HepG2 (cell line): ENCODE measurements around the gene OTUD4. TPM values are rescaled to one million over a fixed set of nuclear protein-coding genes. Genes with fewer than 3 reads are reported as not detected.

Source experiments
- ATAC-seq: fragments of 200-7000 bp; cut with Tn5 transposase; 3 replicates; pipeline ENCODE4 v1.9.1; 2020; ENCODE audit warnings: mild to moderate bottlenecking, moderate library complexity
- BruUV-seq: library from RNA; stranded (reverse); fragments of 400-500 nt; replicated peaks from 2 replicates; lab custom pipeline; 2021; lab: Mats Ljungman, UMichigan
- CTCF ChIA-PET: fragments of 300-600 bp; formaldehyde crosslinking; extraction: SDS; loops from one replicate; lab custom pipeline; 2021; ENCODE audit warnings: low total read pairs, inconsistent platforms, low intra/inter-chr PET ratio; lab: Yijun Ruan, JAX
- POLR2A ChIA-PET: fragments of 350-600 bp; sonication (Branson Sonifier 250); formaldehyde crosslinking; loops from one replicate; lab custom pipeline; 2020; ENCODE audit warnings: antibody characterized with exemption, inconsistent platforms; lab: Yijun Ruan, JAX
- DNase-seq: peaks from one replicate; pipeline ENCODE4 v3.0.0-alpha.2; 2015; ENCODE audit warnings: low spot score
- FAIRE-seq: peaks from 3 replicates; lab custom pipeline; 2011; peaks lifted over from hg19 to GRCh38; lab: Jason Lieb, UNC
- H2AFZ ChIP-seq: one replicate; pipeline ENCODE4 v1.6.1; 2011; ENCODE audit warnings: low read length, inconsistent platforms
- H3K27ac ChIP-seq: fragments of 300-600 bp; 3 replicates; pipeline ENCODE4 v1.8.0; 2011; ENCODE audit warnings: mixed run types, mild to moderate bottlenecking, mixed read lengths, low read length, inconsistent platforms; ENCODE audit not compliant: insufficient read depth; ENCODE audit errors: extremely low read length
- H3K27me3 ChIP-seq, 2 experiments: fragments of 200-600 bp in 1 of 2; 2 replicates in 1 of 2; 3 replicates in 1 of 2; pipeline versions ENCODE4 v1.6.0 to v1.8.0; 2011; ENCODE audit warnings: low read length in 2 of 2, mild to moderate bottlenecking in 2 of 2, moderate library complexity in 2 of 2, inconsistent platforms in 1 of 2; ENCODE audit not compliant: insufficient read depth in 2 of 2, control insufficient read depth in 1 of 2
- H3K36me3 ChIP-seq, 2 experiments: fragments of 200-600 bp in 1 of 2; replicated peaks in 1 of 2; 2 replicates in 1 of 2; 3 replicates in 1 of 2; pipeline versions ENCODE4 v1.5.1 to v1.8.0; 2011; ENCODE audit warnings: low read length in 2 of 2, inconsistent platforms in 1 of 2; ENCODE audit not compliant: insufficient read depth in 2 of 2, control insufficient read depth in 1 of 2
- H3K4me1 ChIP-seq: 2 replicates; pipeline ENCODE4 v1.5.1; 2012; ENCODE audit warnings: low read length, inconsistent platforms; ENCODE audit not compliant: insufficient read depth
- H3K4me2 ChIP-seq: 2 replicates; pipeline ENCODE4 v1.6.0; 2011; ENCODE audit warnings: low read depth, low read length, inconsistent platforms
- H3K4me3 ChIP-seq, 3 experiments: fragments of 200-600 bp in 1 of 3; sonication (generic), shearing (Covaris generic) in 1 of 3; replicated peaks in 1 of 3; 2 replicates each; pipeline ENCODE4 v1.5.1; 2011 to 2016; ENCODE audit warnings: low read length in 3 of 3, inconsistent platforms in 2 of 3, low read depth in 2 of 3, mild to moderate bottlenecking in 2 of 3, control low read depth in 1 of 3, mixed read lengths in 1 of 3; ENCODE audit not compliant: insufficient read depth in 1 of 3
- H3K79me2 ChIP-seq: one replicate; pipeline ENCODE4 v1.6.1; 2011; ENCODE audit warnings: low read length, inconsistent platforms; ENCODE audit not compliant: insufficient read depth
- H3K9ac ChIP-seq: 2 replicates; pipeline ENCODE4 v1.6.0; 2011; ENCODE audit warnings: mild to moderate bottlenecking, low read depth, low read length, inconsistent platforms; ENCODE audit not compliant: insufficient read depth
- H3K9me3 ChIP-seq: 2 replicates; pipeline ENCODE4 v1.5.1; 2012; ENCODE audit warnings: mild to moderate bottlenecking, low read length
- H4K20me1 ChIP-seq: 2 replicates; pipeline ENCODE4 v1.6.0; 2011; ENCODE audit warnings: inconsistent platforms, mild to moderate bottlenecking, low read length, moderate library complexity; ENCODE audit not compliant: insufficient read depth
- CREB3 ChIP-seq: sonication (generic); formaldehyde crosslinking; IDR thresholded peaks from 2 replicates; pipeline ENCODE4 v1.5.0; 2020; ENCODE audit warnings: missing genetic modification reagents
- IKZF5 ChIP-seq: IDR thresholded peaks from 2 replicates; pipeline ENCODE4 v1.6.1; 2018; ENCODE audit warnings: missing genetic modification reagents, mild to moderate bottlenecking, missing compliant biosample characterization
- IRF1 ChIP-seq: sonication (generic); formaldehyde crosslinking; IDR thresholded peaks from 2 replicates; pipeline ENCODE4 v1.4.0; 2020; ENCODE audit warnings: low read depth, mild to moderate bottlenecking, missing genetic modification reagents
- KAT2B ChIP-seq: fragments of 150-350 bp; IDR thresholded peaks from 2 replicates; pipeline ENCODE4 v1.6.1; 2014; ENCODE audit warnings: low read depth, low read length, borderline replicate concordance
- NFE2 ChIP-seq: sonication (generic); formaldehyde crosslinking; IDR thresholded peaks from 2 replicates; pipeline ENCODE4 v1.4.0; 2020; ENCODE audit warnings: missing genetic modification reagents
- NKX3-1 ChIP-seq: sonication (generic); formaldehyde crosslinking; IDR thresholded peaks from 2 replicates; pipeline ENCODE4 v1.5.0; 2020; ENCODE audit warnings: missing genetic modification reagents
- NR2F1 ChIP-seq, 2 experiments: fragments of 450-650 bp in 1 of 2; formaldehyde crosslinking in 1 of 2; IDR thresholded peaks; 2 replicates each; pipeline versions ENCODE4 v1.5.0 to v1.6.1; 2016 to 2020; ENCODE audit warnings: mild to moderate bottlenecking in 1 of 2, missing compliant biosample characterization in 1 of 2, missing genetic modification reagents in 1 of 2, moderate library complexity in 1 of 2
- ZNF124 ChIP-seq: sonication (generic); formaldehyde crosslinking; IDR thresholded peaks from 2 replicates; pipeline ENCODE4 v1.4.0; 2020; ENCODE audit warnings: missing genetic modification reagents
- ZNF549 ChIP-seq: sonication (generic); formaldehyde crosslinking; IDR thresholded peaks from 2 replicates; pipeline ENCODE4 v1.5.0; 2020; ENCODE audit warnings: missing genetic modification reagents
- ZNF749 ChIP-seq: sonication (generic); formaldehyde crosslinking; IDR thresholded peaks from 2 replicates; pipeline ENCODE4 v1.8.0; 2022; ENCODE audit warnings: mild to moderate bottlenecking, missing genetic modification reagents, moderate library complexity, borderline replicate concordance
- ZNF781 ChIP-seq: sonication (generic); formaldehyde crosslinking; IDR thresholded peaks from 2 replicates; pipeline ENCODE4 v1.5.1; 2020; ENCODE audit warnings: borderline replicate concordance, mild to moderate bottlenecking, missing genetic modification reagents; ENCODE audit errors: not compliant biosample characterization
- WGBS: methylation state at CpG from one replicate; pipeline ENCODE4 v1.1.6; 2017; ENCODE audit warnings: low lambda C conversion rate; 5-methylcytosine and 5-hydroxymethylcytosine counted together
- in situ Hi-C: cut with HindIII; loops from 2 replicates; pipeline ENCODE4 v1.10.0; 2017; ENCODE audit warnings: low pct_unique_long_range_greater_than_20kb; ENCODE audit not compliant: extremely low pct_ligation_motif_present
- intact Hi-C: fragments of 100-400 bp; cut with micrococcal nuclease; formaldehyde crosslinking; loops from one replicate; pipeline ENCODE4 v1.10.0; 2022; ENCODE audit not compliant: unreplicated experiment
- polyA plus RNA-seq, 8 experiments: library from polyadenylated mRNA; depleted of rRNA in 3 of 8; stranded (reverse) in 7 of 8; unstranded in 1 of 8; fragments of >200 nt; fragmentation: Illumina TruSeq in 4 of 8; extraction: Trizol in 4 of 8; gene quantifications; 2 replicates each; pipeline versions ENCODE4 v1.2.1 to v1.2.3, GENCODE V29; 2011 to 2016; ENCODE audit warnings: low read depth in 4 of 8, missing spikeins in 1 of 8, mixed read lengths in 1 of 8; ENCODE audit not compliant: insufficient read depth in 1 of 8
- total RNA-seq, 5 experiments: library from RNA; depleted of rRNA; stranded (reverse); fragments of >200 nt; fragmentation: Illumina TruSeq; extraction: Trizol; gene quantifications; 2 replicates each; pipeline ENCODE4 v1.2.3, GENCODE V29; 2016; ENCODE audit warnings: low read depth in 1 of 5

OTUD4 gene
- total and polyA plus RNA-seq, 2 of the 13 experiments (the other 11 are each of a cell fraction or from before 2014, with no cell fraction given): 16.1 to 18.0 TPM

GRCh38 chr4:145170223-145170622 is 10.2 kb downstream of the OTUD4 start:
- Histone ChIP-seq H3K36me3 (peaks cover 12 to 66% of the 10 kb centered on the region in 2 experiments), H3K9me3 (no peaks in the 10 kb centered on the region), H3K79me2 (peaks cover 30% of the 10 kb centered on the region), H2AFZ (no peak overlapping the region), H3K27ac (no peak overlapping the region), H3K4me3 (no peak overlapping the region), H3K9ac (no peak overlapping the region), H3K4me2 (no peak overlapping the region), H3K27me3 (no peaks in the 10 kb centered on the region), H3K4me1 (peaks cover 15% of the 10 kb centered on the region), H4K20me1 (no peaks in the 10 kb centered on the region; the same call in 1 of the 2 replicates)
- intact Hi-C loops: no loop called here
- FAIRE-seq (no peak), ATAC-seq (no peak), DNase-seq (no peak)
- in situ Hi-C loops: no loop called here
- 100% methylated on average over 1 of the region's 1 CpG for WGBS
- POLR2A ChIA-PET: no interaction called here
- no TSS peak for BruUV-seq
- CTCF ChIA-PET: no interaction called here
- TF ChIP-seq ZNF549 (CRISPR knock-in tag) (no peak), IRF1 (CRISPR knock-in tag) (no peak), ZNF124 (CRISPR knock-in tag) (no peak), ZNF781 (CRISPR knock-in tag) (no peak), NR2F1 (CRISPR knock-in tag; IDR thresholded peaks at IDR 0.05) (no peak), NKX3-1 (CRISPR knock-in tag) (no peak), ZNF749 (no peak), KAT2B (no peak), CREB3 (no peak), NFE2 (CRISPR knock-in tag) (no peak), IKZF5 (CRISPR knock-in tag) (no peak)
